Adipocyte (in vitro differentiated cells): ENCODE results near the gene RIN3.

ENCODE experiments used
- DNase-seq: peaks from one replicate; pipeline ENCODE4 v3.0.0-alpha.2; 2015; ENCODE audit warnings: low read depth
- H3K27me3 ChIP-seq: replicated peaks from 2 replicates; pipeline ENCODE4 v1.7.0; 2013; ENCODE audit warnings: mild to moderate bottlenecking, low read length, moderate library complexity; ENCODE audit not compliant: control insufficient read depth, insufficient read depth
- H3K36me3 ChIP-seq: 2 replicates; pipeline ENCODE4 v1.7.0; 2013; ENCODE audit warnings: low read length, mild to moderate bottlenecking, moderate library complexity; ENCODE audit not compliant: control insufficient read depth, insufficient read depth, severe bottlenecking
- H3K4me1 ChIP-seq: 2 replicates; pipeline ENCODE4 v1.7.0; 2013; ENCODE audit warnings: mild to moderate bottlenecking, low read length, moderate library complexity; ENCODE audit not compliant: control insufficient read depth, insufficient read depth
- H3K4me3 ChIP-seq: 2 replicates; pipeline ENCODE4 v1.7.0; 2013; ENCODE audit warnings: mild to moderate bottlenecking, low read length, moderate library complexity
- H3K9ac ChIP-seq: 2 replicates; pipeline ENCODE4 v1.7.0; 2013; ENCODE audit warnings: mild to moderate bottlenecking, low read length, moderate library complexity
- H3K9me3 ChIP-seq: 2 replicates; pipeline ENCODE4 v1.7.0; 2013; ENCODE audit warnings: mild to moderate bottlenecking, low read length, moderate library complexity; ENCODE audit not compliant: control insufficient read depth

Gene RIN3

DNA sequence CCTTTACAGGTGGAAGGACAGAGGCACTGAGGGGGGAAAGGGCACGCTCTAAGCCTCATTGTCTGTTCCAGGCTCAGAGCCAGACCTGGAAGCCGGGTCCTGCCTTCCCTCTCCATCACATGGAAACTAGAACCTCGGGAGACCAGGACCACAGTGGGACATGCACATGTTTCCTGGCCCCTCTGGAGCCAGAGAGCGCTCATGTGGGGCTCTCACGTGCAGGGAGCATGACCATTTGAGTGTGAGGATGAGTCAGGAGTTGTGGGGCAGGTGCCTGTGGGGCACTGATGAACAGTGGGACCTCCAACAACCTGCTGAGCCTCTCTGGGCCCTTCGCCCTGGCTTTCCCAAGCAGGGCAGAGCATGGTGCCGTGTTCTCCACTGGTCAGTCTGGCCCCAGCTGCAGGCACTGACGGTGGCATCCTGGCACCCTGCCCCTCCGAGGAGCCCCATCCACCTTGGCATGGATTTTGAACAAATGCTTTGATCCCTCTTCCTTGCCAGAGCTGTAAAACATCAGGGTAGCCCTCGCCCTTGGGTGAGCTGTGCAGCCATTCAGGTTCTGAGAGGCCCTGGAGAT is 100.2 kb downstream of the RIN3 start:
- no peaks in the 10 kb centered on the region for H3K36me3 ChIP-seq
- no peak for DNase-seq
- H3K4me1 ChIP-seq, result peaks cover 9% of the 10 kb centered on the region
- H3K27me3 ChIP-seq, result no peaks in the 10 kb centered on the region
- H3K9ac ChIP-seq, result no peak overlapping the region
- H3K9me3 ChIP-seq, result no peaks in the 10 kb centered on the region
- no peak overlapping the region for H3K4me3 ChIP-seq

DNA sequence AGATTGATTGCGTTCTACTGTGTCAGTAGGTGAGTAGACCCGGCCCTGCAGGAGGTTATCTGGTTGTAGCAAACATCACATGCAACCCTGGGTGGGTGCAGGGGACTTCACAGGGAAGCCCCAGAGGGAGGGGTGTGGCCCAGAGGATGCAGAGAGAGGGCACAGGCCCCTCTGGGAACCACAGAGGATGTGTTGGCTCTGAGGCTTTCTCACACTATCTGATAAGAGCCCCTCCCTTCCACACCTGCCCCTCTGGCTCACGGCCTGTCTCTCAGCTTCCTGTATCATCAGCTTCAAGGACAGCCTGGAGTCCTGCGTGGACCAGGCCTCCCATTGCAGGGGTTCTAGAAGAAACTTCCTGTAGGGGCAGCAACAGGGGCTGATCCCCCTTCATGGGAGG is 101.9 kb downstream of the RIN3 start:
- DNase-seq, result no peak
- no peak overlapping the region for H3K4me3 ChIP-seq
- H3K4me1 ChIP-seq, result peaks cover 18% of the 10 kb centered on the region
- H3K9me3 ChIP-seq, result no peaks in the 10 kb centered on the region
- no peaks in the 10 kb centered on the region for H3K36me3 ChIP-seq
- no peak overlapping the region for H3K9ac ChIP-seq
- H3K27me3 ChIP-seq, result no peaks in the 10 kb centered on the region

- H3K27me3 ChIP-seq, result no peaks in the 10 kb centered on the region
- peaks cover 22% of the 10 kb centered on the region for H3K4me1 ChIP-seq
- no peaks in the 10 kb centered on the region for H3K9me3 ChIP-seq
- no peaks in the 10 kb centered on the region for H3K36me3 ChIP-seq
- H3K9ac ChIP-seq, result no peak overlapping the region
- DNase-seq, result no peak
- H3K4me3 ChIP-seq, result no peak overlapping the region
Observed at GRCh38 chr14:92616178-92616577, 102.6 kb downstream of the RIN3 start.

- Histone ChIP-seq H3K36me3 (peaks cover 5% of the 10 kb centered on the region), H3K9me3 (peaks cover 10% of the 10 kb centered on the region), H3K4me3 (no peak overlapping the region), H3K27me3 (no peaks in the 10 kb centered on the region), H3K9ac (no peak overlapping the region), H3K4me1 (peaks cover 22% of the 10 kb centered on the region)
- DNase-seq, result no peak
Observed at GRCh38 chr14:92617581-92617980, 104.0 kb downstream of the RIN3 start.

DNA sequence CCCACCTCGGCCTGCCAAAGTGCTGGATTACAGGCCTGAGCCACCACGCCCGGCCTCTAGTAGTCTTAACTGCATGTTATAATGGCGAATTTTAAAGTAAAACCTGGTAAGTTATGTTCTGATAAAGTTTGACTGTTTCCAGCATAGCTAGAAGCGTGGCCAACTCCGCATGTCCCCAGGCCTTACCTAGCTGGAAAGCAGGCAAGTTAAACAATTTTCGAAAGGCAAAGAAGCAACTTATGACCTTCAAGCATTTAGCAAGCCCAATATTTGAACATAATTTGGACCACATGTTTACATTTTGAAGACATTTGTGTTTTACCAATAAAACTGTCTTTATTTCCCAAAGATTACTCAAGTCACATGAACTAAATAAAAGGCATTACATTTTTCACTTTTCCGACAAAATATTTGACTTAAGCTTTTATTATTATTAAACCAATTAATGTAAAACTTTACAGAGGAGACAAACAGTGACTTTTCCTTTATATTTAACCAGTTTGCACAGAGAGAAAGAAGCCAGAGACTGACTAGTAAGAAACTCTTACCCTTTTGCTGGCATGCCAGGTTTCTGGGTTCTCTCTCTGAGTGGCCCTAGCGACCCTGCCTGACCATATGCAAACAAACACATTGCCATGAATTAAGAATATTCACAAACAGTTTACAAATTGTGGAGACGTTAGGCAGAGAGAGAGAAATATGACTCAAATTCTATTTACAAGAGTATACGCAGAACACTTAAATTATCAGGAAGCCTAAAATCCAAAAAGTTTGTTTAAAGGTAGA is 106.3 kb downstream of the RIN3 start:
- peaks cover 26% of the 10 kb centered on the region for H3K4me1 ChIP-seq
- peak overlapping the region; percentile 54 for H3K9ac ChIP-seq
- DNase-seq, result peak; percentile 48

GRCh38 chr14:92622311-92622710 is 108.7 kb downstream of the RIN3 start:
- peaks cover 25% of the 10 kb centered on the region for H3K9me3 ChIP-seq
- no peak overlapping the region for H3K4me3 ChIP-seq
- H3K27me3 ChIP-seq, result no peaks in the 10 kb centered on the region
- peaks cover 14% of the 10 kb centered on the region for H3K36me3 ChIP-seq
- peaks cover 40% of the 10 kb centered on the region for H3K4me1 ChIP-seq
- DNase-seq, result no peak
- no peak overlapping the region for H3K9ac ChIP-seq

More for the DNA sequence above, 106.3 kb downstream of the RIN3 start:
- H3K36me3 ChIP-seq, result peaks cover 10% of the 10 kb centered on the region
- peaks cover 16% of the 10 kb centered on the region for H3K9me3 ChIP-seq
- no peak overlapping the region for H3K4me3 ChIP-seq
- H3K27me3 ChIP-seq, result no peaks in the 10 kb centered on the region

DNA sequence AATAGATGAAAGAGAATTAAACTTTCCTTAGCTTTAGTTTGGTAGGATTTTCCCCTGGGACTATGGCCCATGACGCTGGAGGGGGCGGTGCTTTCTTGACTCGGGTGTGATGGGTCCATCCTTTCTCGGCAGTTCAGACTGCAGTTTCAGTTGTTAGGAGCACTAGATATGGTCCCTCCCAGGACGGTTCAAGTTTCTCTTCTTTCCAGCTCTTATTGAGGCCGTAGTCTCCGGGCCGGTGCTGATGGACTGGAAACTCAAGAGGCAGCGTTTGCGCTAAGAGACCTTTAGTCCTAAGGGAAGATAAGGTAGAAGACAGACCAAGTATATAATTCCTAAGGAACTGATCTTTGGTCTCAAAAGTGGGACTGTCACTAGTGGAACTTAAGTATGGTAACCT is 111.2 kb downstream of the RIN3 start:
- H3K9me3 ChIP-seq, result peaks cover 37% of the 10 kb centered on the region
- no peak for DNase-seq
- H3K4me1 ChIP-seq, result peaks cover 29% of the 10 kb centered on the region
- peaks cover 18% of the 10 kb centered on the region for H3K36me3 ChIP-seq
- H3K4me3 ChIP-seq, result no peak overlapping the region
- peak overlapping the region; percentile 19 for H3K9ac ChIP-seq
- no peaks in the 10 kb centered on the region for H3K27me3 ChIP-seq

GRCh38 chr14:92625213-92625612 is 111.6 kb downstream of the RIN3 start:
- H3K9me3 ChIP-seq, result peaks cover 37% of the 10 kb centered on the region
- H3K27me3 ChIP-seq, result no peaks in the 10 kb centered on the region
- H3K36me3 ChIP-seq, result peaks cover 18% of the 10 kb centered on the region
- peak; percentile 81 for DNase-seq
- peak overlapping the region; percentile 71 for H3K9ac ChIP-seq
- peaks cover 25% of the 10 kb centered on the region for H3K4me1 ChIP-seq
- peak overlapping the region; percentile 46 for H3K4me3 ChIP-seq

DNA sequence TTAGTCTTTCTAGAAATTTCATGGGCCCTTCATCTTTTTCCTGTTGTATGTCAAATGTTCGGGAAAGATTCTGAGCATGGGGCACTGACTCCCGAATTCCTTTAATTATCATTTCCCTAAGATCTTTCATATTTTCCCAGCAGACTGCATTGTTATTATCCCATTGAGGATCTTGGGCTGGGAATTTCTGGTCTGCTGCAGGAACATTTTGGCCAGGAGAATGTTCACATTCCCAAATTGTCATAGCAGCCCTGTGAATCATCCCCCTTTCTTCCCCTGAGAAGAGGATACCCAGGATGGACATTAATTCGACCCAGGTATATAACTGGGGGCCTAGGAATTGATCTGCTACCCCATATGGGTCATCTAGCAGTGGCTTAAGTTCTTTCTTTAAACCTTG is 112.5 kb downstream of the RIN3 start:
- H3K36me3 ChIP-seq, result peaks cover 18% of the 10 kb centered on the region
- H3K9me3 ChIP-seq, result peaks cover 37% of the 10 kb centered on the region
- no peaks in the 10 kb centered on the region for H3K27me3 ChIP-seq
- peak overlapping the region; percentile 71 for H3K9ac ChIP-seq
- peak overlapping the region; percentile 46 for H3K4me3 ChIP-seq
- H3K4me1 ChIP-seq, result peaks cover 19% of the 10 kb centered on the region
- no peak for DNase-seq

DNA sequence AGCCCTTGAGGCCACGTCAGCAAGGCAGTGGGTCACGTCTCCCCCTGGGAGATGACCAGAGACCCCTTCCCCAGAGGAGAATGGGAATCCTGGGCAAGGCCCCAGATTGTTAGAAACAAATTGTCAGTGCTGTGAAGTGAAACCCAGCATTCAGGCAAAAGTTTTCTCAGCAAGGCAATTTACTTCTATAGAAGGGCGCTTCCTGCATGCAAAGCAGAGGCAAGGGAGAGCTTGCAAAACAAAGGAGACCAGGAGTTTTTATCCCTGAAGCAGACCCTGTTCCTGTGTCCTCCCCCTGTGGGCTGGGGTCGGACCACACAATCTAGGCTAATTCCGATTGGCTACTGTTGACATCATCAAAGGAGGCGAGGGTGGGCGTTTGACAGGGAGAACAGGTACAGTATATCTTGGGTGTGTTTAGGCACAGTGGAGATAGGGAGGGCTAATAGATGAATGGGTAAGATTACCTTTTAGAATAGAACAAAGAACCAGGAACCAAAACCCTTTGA is 114.2 kb downstream of the RIN3 start:
- no peaks in the 10 kb centered on the region for H3K27me3 ChIP-seq
- H3K4me3 ChIP-seq, result peak overlapping the region; percentile 5
- no peak for DNase-seq
- H3K9ac ChIP-seq, result no peak overlapping the region
- peaks cover 12% of the 10 kb centered on the region for H3K36me3 ChIP-seq
- H3K4me1 ChIP-seq, result peaks cover 19% of the 10 kb centered on the region
- H3K9me3 ChIP-seq, result peaks cover 25% of the 10 kb centered on the region

DNA sequence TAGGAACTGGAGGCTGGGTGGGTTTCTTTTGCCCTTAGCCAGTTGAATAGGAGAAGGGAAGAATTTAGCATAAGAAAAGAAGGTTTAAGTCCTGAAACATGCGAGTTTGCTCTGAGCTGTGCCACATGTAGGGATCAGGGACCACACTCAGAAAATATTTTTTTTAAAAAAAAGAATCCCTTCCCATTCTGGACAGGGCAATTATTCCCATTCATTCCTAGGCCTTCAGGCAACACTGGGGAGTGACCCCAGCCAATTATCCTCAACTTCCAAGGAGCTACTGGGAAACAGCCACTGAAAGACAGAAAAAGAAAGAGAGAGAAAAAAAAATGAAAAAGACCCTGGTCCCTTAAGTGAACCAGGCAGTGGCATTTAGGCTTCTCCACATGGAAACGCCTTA is 115.1 kb downstream of the RIN3 start:
- H3K27me3 ChIP-seq, result no peaks in the 10 kb centered on the region
- H3K4me1 ChIP-seq, result peaks cover 22% of the 10 kb centered on the region
- no peak for DNase-seq
- H3K9ac ChIP-seq, result no peak overlapping the region
- H3K9me3 ChIP-seq, result peaks cover 21% of the 10 kb centered on the region
- no peak overlapping the region for H3K4me3 ChIP-seq
- peaks cover 10% of the 10 kb centered on the region for H3K36me3 ChIP-seq
